Measurements from ENCODE around the gene SPTBN2.

SPTBN2 gene

GRCh38 chr11:66638177-66639065 is 90.6 kb downstream of the SPTBN2 start, which contains the start of gene RBM4:
Gene RBM4, plus strand, starts transcription at chr11:66638703. Its CDS starts 1,009 bp downstream, at chr11:66639712.
- DNase-seq (ENCODE audit: low spot score): peak; percentile 98

DNA sequence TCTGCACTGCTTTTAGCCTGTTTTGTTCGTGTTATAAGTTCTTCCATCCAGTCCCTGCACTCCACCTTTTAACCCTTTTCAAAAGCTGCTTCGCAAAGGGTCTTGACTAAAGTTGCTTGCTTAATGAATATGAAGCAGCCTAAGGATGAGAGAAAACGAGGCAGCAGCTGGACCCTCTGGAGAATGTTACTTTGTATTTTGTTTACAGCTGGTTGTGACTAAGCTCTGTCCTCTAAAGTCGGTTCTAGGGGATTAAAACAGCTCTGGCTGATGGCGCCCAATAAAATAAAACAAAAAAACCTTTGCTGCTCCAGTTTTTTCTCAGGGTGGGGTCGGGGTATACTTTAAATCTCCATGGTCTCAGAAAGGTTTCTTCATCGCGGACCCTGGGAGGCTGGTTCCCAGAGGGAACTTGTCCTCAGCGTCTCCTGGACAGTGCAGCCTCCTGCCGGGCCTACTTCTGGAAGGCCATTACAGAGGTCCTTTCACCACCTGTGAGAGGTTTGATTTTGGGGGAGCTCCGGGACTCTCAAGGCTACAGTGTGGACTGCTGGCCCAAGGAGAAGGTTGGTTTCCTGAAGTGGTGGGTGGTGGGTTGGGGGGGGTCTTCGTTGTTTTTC is 91.3 kb downstream of the SPTBN2 start:
- DNase-seq (ENCODE audit: low spot score): no peak

DNA sequence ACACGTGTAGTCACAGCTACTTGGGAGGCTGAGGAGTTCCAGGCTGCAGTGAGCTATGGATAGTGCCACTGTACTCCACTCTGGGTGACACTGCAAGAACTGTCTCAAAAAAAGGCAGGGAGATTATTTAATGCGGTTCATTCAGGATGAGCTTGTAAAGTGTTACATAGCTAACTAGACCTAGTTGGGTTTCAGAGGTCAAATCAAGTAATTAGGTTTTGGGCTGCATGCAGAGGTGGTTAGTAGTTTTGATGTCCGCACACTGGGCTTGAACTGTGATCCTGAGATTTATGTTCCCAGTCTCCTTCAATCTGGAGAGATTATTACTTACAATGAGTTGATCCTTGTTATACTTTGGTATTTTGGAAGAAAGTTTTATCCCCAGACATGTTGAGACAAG is 92.6 kb downstream of the SPTBN2 start:
- DNase-seq (ENCODE audit: low spot score): no peak

Data from CD4-positive, alpha-beta T cell treated with Interleukin-6 at 100 ng/mL for 8 hours (primary cell).